22Rv1 (cell line): Measurements from ENCODE around the gene KAT7.

Experiments
- H3K27ac ChIP-seq: fragments of 450-650 bp; 2 replicates; pipeline ENCODE4 v1.5.1; 2017
- ZFX ChIP-seq: fragments of 450-650 bp; IDR thresholded peaks from 2 replicates; pipeline ENCODE4 v1.6.1; 2017; ENCODE audit warnings: antibody characterized with exemption, borderline replicate concordance
- TF ChIP-seq, protein P1 (sequence below): fragments of 450-650 bp; IDR thresholded peaks from 2 replicates; pipeline ENCODE4 v1.5.1; 2017; ENCODE audit warnings: mild to moderate bottlenecking

Gene KAT7

DNA sequence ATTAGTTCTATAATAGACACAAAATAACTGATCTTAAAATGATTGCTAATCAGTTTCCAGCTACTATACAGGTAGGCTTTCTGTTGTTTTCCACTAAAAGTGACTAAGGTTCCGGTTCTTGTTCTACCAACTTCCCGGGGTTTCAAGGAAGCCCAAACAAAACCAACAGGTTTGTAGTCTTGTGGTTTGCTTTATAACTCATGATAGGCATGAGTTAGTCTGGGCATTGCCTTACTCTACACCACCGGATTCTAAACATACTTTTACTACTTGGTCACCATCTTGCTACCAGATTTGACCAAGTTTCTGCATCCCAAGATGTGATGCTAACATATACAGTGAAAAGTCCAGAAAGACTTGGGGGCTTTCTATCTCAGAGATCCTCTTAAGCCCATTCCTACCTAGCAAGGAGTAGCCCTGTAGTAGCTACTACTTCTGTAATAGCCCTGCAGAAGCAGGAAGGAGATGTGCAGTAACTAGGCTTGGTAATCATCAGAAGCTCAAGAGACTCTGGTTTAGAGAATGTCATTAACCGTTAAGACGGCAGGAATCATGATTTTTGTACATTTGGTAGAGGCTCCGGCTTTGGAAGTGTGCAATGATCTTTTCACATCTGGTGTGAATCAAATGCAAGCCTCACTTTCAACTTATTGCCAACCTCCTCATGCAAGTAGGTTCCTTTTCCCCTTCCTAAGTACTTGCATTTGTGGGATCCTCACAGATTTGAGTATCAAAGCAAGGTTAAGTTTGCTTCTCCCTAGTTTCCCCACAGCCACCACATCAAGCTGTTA lies 26.1 kb upstream of the KAT7 start:
- TF ChIP-seq ZFX = no peak
- TF ChIP-seq, protein P1, sequence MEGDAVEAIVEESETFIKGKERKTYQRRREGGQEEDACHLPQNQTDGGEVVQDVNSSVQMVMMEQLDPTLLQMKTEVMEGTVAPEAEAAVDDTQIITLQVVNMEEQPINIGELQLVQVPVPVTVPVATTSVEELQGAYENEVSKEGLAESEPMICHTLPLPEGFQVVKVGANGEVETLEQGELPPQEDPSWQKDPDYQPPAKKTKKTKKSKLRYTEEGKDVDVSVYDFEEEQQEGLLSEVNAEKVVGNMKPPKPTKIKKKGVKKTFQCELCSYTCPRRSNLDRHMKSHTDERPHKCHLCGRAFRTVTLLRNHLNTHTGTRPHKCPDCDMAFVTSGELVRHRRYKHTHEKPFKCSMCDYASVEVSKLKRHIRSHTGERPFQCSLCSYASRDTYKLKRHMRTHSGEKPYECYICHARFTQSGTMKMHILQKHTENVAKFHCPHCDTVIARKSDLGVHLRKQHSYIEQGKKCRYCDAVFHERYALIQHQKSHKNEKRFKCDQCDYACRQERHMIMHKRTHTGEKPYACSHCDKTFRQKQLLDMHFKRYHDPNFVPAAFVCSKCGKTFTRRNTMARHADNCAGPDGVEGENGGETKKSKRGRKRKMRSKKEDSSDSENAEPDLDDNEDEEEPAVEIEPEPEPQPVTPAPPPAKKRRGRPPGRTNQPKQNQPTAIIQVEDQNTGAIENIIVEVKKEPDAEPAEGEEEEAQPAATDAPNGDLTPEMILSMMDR = no peak
- H3K27ac ChIP-seq = no peak overlapping the region

DNA sequence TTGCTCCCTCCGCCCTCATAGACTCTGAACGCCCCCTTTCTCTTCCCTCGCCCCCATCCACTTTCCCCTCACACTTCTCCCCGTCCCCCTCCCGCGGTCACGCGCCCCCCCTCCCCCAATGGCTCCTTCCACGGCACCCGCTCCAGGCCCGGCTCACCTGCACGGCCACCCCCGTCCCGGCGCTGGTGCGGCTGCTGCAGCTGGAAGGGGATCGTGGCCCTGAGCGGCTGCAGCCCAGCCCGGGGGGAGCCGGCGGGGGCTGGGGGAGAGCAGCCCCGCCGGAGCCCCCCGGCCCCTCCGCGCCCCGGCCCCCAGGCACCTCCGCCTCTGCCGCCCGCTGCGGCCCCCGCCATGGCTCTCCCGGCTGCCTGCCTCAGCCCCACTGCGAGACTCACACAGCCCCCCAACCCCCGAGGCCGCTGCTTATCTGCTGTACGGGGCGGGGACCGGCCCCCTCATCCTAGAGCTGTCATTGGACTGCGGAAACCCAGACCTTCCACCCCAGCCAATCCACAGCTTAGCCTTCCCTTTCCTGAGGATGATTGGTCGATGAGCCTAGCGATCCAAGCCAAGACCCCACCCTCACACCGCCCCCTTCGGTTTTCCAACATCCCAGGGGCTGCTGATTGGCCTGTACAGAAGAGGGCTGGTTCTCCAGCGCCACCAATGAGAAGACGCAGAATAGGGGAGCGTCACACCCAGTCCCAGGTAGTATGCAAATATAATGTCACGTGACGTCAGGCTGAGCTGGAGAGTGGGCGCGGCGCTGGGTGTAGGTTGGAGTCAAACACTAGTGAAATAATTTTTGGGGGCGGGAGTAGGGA lies 24.5 kb upstream of the KAT7 start, which contains the start of gene FAM117A:
Gene FAM117A (minus strand): TSS at position 397 of the 824 bp plus-strand sequence. CDS start 44 bp downstream, at position 353.
- no peak for TF ChIP-seq ZFX
- TF ChIP-seq, protein P1 = no peak
- H3K27ac ChIP-seq = no peak within 1 kb of the TSS

DNA sequence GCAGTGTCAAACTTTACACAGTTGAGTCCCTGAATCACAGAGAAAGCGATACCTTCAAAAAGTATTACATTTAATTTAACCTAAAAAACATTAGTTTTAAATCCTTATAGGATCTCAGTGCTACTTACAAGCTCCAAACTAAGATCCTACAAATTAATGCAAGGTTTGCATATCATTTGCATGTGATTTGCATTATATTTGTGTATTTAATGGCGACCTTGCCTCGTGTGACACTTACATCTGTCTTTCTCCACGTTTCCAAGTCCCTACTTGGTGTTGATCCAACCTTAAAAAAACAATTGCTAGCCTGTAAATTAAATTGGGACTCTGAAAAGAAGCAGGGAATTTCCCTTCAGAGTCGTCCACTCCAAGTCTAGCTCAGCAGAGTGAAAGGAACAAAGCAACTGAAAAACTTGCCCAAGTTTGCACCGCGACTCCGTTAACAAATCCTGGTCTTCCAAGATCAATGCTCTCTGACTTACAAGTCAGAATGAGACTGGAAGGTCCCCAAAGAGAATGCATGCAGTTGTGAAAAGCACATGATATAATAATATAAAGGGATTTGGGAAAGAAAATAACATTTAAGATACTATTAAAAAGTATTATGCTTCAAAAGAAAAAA lies 23.8 kb upstream of the KAT7 start:
- H3K27ac ChIP-seq = no peak overlapping the region
- TF ChIP-seq ZFX = no peak
- TF ChIP-seq, protein P1 = no peak

DNA sequence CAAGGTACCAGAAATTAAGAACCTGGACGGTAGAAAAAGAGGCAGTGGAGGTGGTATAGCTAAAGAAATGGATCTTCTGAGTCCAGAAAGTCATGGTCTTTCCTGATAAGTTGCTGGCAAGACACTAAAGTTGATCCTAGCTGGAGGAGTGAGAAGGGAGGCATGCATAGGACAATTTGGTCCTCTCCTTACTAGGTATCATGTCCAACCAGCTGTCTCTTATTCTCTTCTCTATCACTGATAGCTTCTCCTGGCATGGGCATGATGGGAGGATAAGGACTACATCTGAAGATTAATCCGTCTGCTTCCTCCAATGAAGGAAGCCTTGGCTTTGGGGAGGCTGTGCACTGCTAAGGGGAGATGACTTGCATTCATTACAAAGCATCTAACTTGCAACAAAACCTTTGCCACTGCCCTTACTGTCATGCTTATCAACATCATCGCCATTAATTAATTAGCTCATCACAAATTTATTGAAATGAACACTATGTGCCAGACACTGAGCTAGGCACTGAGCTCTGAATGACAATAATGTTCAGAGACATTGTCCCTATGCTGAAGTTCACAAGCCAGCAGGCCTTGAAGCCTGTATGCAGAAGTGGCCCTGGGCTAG lies 21.5 kb upstream of the KAT7 start:
- no peak for TF ChIP-seq ZFX
- TF ChIP-seq, protein P1 = no peak
- no peak overlapping the region for H3K27ac ChIP-seq

DNA sequence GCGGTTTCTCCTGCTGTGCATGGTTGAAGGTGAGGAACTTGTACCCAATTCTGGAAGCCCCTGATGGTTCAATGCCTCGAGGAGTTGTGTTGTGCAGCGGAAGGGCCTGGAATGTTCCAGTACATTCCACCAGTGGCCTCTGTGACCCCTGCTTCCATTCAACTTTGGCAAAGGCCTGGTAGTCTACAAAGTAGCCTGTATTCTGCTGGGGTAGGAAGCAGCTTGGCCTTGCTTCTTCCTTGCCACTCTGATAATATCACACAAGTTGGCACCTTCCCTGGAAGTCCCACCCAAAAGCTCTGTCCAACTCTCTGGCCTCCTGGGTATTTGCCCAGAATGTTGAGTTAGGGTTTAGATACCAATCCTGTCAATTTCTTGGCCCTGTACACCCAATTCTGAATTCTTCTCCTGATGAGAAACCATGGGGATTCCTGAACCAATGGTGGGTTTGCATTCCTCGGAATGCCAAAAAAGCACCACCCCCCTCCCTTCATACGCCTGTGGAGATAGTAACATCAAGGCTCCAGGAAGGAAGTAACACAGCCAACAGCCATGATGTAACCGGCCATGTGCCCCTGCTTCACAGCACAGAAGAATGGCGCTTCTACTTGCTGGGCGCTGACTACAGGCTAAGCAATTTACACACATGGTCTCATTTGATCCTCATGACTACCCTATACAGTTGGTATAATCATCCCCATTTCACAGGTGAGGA lies 12.8 kb upstream of the KAT7 start:
- no peak overlapping the region for H3K27ac ChIP-seq
- TF ChIP-seq, protein P1 = no peak
- no peak for TF ChIP-seq ZFX

GRCh38 chr17:49776551-49777300 lies 11.8 kb upstream of the KAT7 start:
- TF ChIP-seq, protein P1 = no peak
- no peak for TF ChIP-seq ZFX
- no peak overlapping the region for H3K27ac ChIP-seq
